ENCODE data around the gene STAM.

GRCh38 chr10:17731331-17732020 is 87.5 kb downstream of the STAM start:
- TF ChIP-seq POLR2A (IDR thresholded peaks at IDR 0.05) (no peak), CTCF (IDR thresholded peaks at IDR 0.05) (no peak)
